HepG2 (cell line): Measurements from ENCODE around the gene CRK. TPM values are rescaled to one million over a fixed set of nuclear protein-coding genes. Genes with fewer than 3 reads are reported as not detected.

Experiments
- ATAC-seq: fragments of 200-7000 bp; cut with Tn5 transposase; 3 replicates; pipeline ENCODE4 v1.9.1; 2020; ENCODE audit warnings: mild to moderate bottlenecking, moderate library complexity
- Bru-seq: library from RNA; stranded (reverse); fragments of 400-500 nt; gene quantifications from one replicate; lab custom pipeline; 2021; lab: Mats Ljungman, UMichigan
- BruChase-seq, 2 experiments: library from RNA; stranded (reverse); fragments of 400-500 nt; gene quantifications; one replicate each; lab custom pipeline; 2021; lab: Mats Ljungman, UMichigan
- BruUV-seq: library from RNA; stranded (reverse); fragments of 400-500 nt; replicated peaks from 2 replicates; lab custom pipeline; 2021; lab: Mats Ljungman, UMichigan
- CTCF ChIA-PET: fragments of 300-600 bp; formaldehyde crosslinking; extraction: SDS; loops from one replicate; lab custom pipeline; 2021; ENCODE audit warnings: low total read pairs, inconsistent platforms, low intra/inter-chr PET ratio; lab: Yijun Ruan, JAX
- POLR2A ChIA-PET: fragments of 350-600 bp; sonication (Branson Sonifier 250); formaldehyde crosslinking; loops from one replicate; lab custom pipeline; 2020; ENCODE audit warnings: antibody characterized with exemption, inconsistent platforms; lab: Yijun Ruan, JAX
- DNase-seq: peaks from one replicate; pipeline ENCODE4 v3.0.0-alpha.2; 2015; ENCODE audit warnings: low spot score
- FAIRE-seq: peaks from 3 replicates; lab custom pipeline; 2011; peaks lifted over from hg19 to GRCh38; lab: Jason Lieb, UNC
- H2AFZ ChIP-seq: one replicate; pipeline ENCODE4 v1.6.1; 2011; ENCODE audit warnings: low read length, inconsistent platforms
- H3K27ac ChIP-seq: fragments of 300-600 bp; 3 replicates; pipeline ENCODE4 v1.8.0; 2011; ENCODE audit warnings: mixed run types, mild to moderate bottlenecking, mixed read lengths, low read length, inconsistent platforms; ENCODE audit not compliant: insufficient read depth; ENCODE audit errors: extremely low read length
- H3K27me3 ChIP-seq, 2 experiments: fragments of 200-600 bp in 1 of 2; 2 replicates in 1 of 2; 3 replicates in 1 of 2; pipeline versions ENCODE4 v1.6.0 to v1.8.0; 2011; ENCODE audit warnings: low read length in 2 of 2, mild to moderate bottlenecking in 2 of 2, moderate library complexity in 2 of 2, inconsistent platforms in 1 of 2; ENCODE audit not compliant: insufficient read depth in 2 of 2, control insufficient read depth in 1 of 2
- H3K36me3 ChIP-seq, 2 experiments: fragments of 200-600 bp in 1 of 2; replicated peaks in 1 of 2; 2 replicates in 1 of 2; 3 replicates in 1 of 2; pipeline versions ENCODE4 v1.5.1 to v1.8.0; 2011; ENCODE audit warnings: low read length in 2 of 2, inconsistent platforms in 1 of 2; ENCODE audit not compliant: insufficient read depth in 2 of 2, control insufficient read depth in 1 of 2
- H3K4me1 ChIP-seq: 2 replicates; pipeline ENCODE4 v1.5.1; 2012; ENCODE audit warnings: low read length, inconsistent platforms; ENCODE audit not compliant: insufficient read depth
- H3K4me2 ChIP-seq: 2 replicates; pipeline ENCODE4 v1.6.0; 2011; ENCODE audit warnings: low read depth, low read length, inconsistent platforms
- H3K4me3 ChIP-seq, 3 experiments: fragments of 200-600 bp in 1 of 3; sonication (generic), shearing (Covaris generic) in 1 of 3; replicated peaks in 1 of 3; 2 replicates each; pipeline ENCODE4 v1.5.1; 2011 to 2016; ENCODE audit warnings: low read length in 3 of 3, inconsistent platforms in 2 of 3, low read depth in 2 of 3, mild to moderate bottlenecking in 2 of 3, control low read depth in 1 of 3, mixed read lengths in 1 of 3; ENCODE audit not compliant: insufficient read depth in 1 of 3
- H3K79me2 ChIP-seq: one replicate; pipeline ENCODE4 v1.6.1; 2011; ENCODE audit warnings: low read length, inconsistent platforms; ENCODE audit not compliant: insufficient read depth
- H3K9ac ChIP-seq: 2 replicates; pipeline ENCODE4 v1.6.0; 2011; ENCODE audit warnings: mild to moderate bottlenecking, low read depth, low read length, inconsistent platforms; ENCODE audit not compliant: insufficient read depth
- H3K9me3 ChIP-seq: 2 replicates; pipeline ENCODE4 v1.5.1; 2012; ENCODE audit warnings: mild to moderate bottlenecking, low read length
- H4K20me1 ChIP-seq: 2 replicates; pipeline ENCODE4 v1.6.0; 2011; ENCODE audit warnings: inconsistent platforms, mild to moderate bottlenecking, low read length, moderate library complexity; ENCODE audit not compliant: insufficient read depth
- ARNT2 ChIP-seq: sonication (generic); formaldehyde crosslinking; IDR thresholded peaks from 2 replicates; pipeline ENCODE4 v1.8.0; 2022; ENCODE audit warnings: mild to moderate bottlenecking, low read depth, missing genetic modification reagents, moderate library complexity
- ATF2 ChIP-seq: sonication (generic); formaldehyde crosslinking; IDR thresholded peaks from 2 replicates; pipeline ENCODE4 v1.4.0; 2020; ENCODE audit warnings: missing genetic modification reagents
- CAMTA2 ChIP-seq: sonication (generic); formaldehyde crosslinking; IDR thresholded peaks from 2 replicates; pipeline ENCODE4 v1.4.0; 2020; ENCODE audit warnings: mild to moderate bottlenecking, missing genetic modification reagents, borderline replicate concordance
- CBX5 ChIP-seq: sonication (generic); formaldehyde crosslinking; IDR thresholded peaks from 2 replicates; pipeline ENCODE4 v1.4.0; 2020; ENCODE audit warnings: missing genetic modification reagents, borderline replicate concordance
- ELF1 ChIP-seq: sonication (generic); formaldehyde crosslinking; IDR thresholded peaks from 2 replicates; pipeline ENCODE4 v1.4.0; 2020; ENCODE audit warnings: missing genetic modification reagents
- NR2F6 ChIP-seq, 2 experiments: IDR thresholded peaks; 2 replicates each; pipeline ENCODE4 v1.6.1; 2016; ENCODE audit warnings: antibody characterized with exemption in 1 of 2, mild to moderate bottlenecking in 1 of 2
- SAP130 ChIP-seq: IDR thresholded peaks from 2 replicates; pipeline ENCODE4 v1.6.1; 2016; ENCODE audit warnings: low read depth
- SETDB1 ChIP-seq: sonication (generic); formaldehyde crosslinking; IDR thresholded peaks from 2 replicates; pipeline ENCODE4 v1.5.1; 2020; ENCODE audit warnings: missing genetic modification reagents, mild to moderate bottlenecking, borderline replicate concordance
- SNAI1 ChIP-seq: sonication (generic); formaldehyde crosslinking; IDR thresholded peaks from 2 replicates; pipeline ENCODE4 v1.5.0; 2020; ENCODE audit warnings: mild to moderate bottlenecking, missing genetic modification reagents, borderline replicate concordance
- XRCC5 ChIP-seq: fragments of 200-400 bp; formaldehyde crosslinking; optimal IDR thresholded peaks from 2 replicates; pipeline ENCODE3; 2017; ENCODE audit warnings: mild to moderate bottlenecking, low read length
- ZBTB8A ChIP-seq: sonication (generic); formaldehyde crosslinking; IDR thresholded peaks from 2 replicates; pipeline ENCODE4 v1.4.0; 2020; ENCODE audit warnings: mild to moderate bottlenecking, low read depth, missing genetic modification reagents, borderline replicate concordance
- ZNF558 ChIP-seq: sonication (generic); formaldehyde crosslinking; IDR thresholded peaks from 2 replicates; pipeline ENCODE4 v1.9.0; 2022; ENCODE audit warnings: mild to moderate bottlenecking, missing genetic modification reagents, borderline replicate concordance
- WGBS: methylation state at CpG from one replicate; pipeline ENCODE4 v1.1.6; 2017; ENCODE audit warnings: low lambda C conversion rate; 5-methylcytosine and 5-hydroxymethylcytosine counted together
- in situ Hi-C: cut with HindIII; loops from 2 replicates; pipeline ENCODE4 v1.10.0; 2017; ENCODE audit warnings: low pct_unique_long_range_greater_than_20kb; ENCODE audit not compliant: extremely low pct_ligation_motif_present
- intact Hi-C: fragments of 100-400 bp; cut with micrococcal nuclease; formaldehyde crosslinking; loops from one replicate; pipeline ENCODE4 v1.10.0; 2022; ENCODE audit not compliant: unreplicated experiment
- long read RNA-seq, 2 experiments: library from RNA in 1 of 2; library from polyadenylated mRNA in 1 of 2; stranded (forward) in 1 of 2; unstranded in 1 of 2; transcript quantifications; one replicate each; pipeline ENCODE4 v2.0.0, GENCODE V29; 2019 to 2022
- polyA minus RNA-seq, 3 experiments: library from RNA; depleted of rRNA, polyadenylated mRNA; stranded (reverse); fragments of >200 nt; gene quantifications; 2 replicates each; pipeline ENCODE4 v1.2.3, GENCODE V29; 2011; ENCODE audit warnings: low replicate concordance in 1 of 3
- polyA plus RNA-seq, 8 experiments: library from polyadenylated mRNA; depleted of rRNA in 3 of 8; stranded (reverse) in 7 of 8; unstranded in 1 of 8; fragments of >200 nt; fragmentation: Illumina TruSeq in 4 of 8; extraction: Trizol in 4 of 8; gene quantifications; 2 replicates each; pipeline versions ENCODE4 v1.2.1 to v1.2.3, GENCODE V29; 2011 to 2016; ENCODE audit warnings: low read depth in 4 of 8, missing spikeins in 1 of 8, mixed read lengths in 1 of 8; ENCODE audit not compliant: insufficient read depth in 1 of 8
- total RNA-seq, 5 experiments: library from RNA; depleted of rRNA; stranded (reverse); fragments of >200 nt; fragmentation: Illumina TruSeq; extraction: Trizol; gene quantifications; 2 replicates each; pipeline ENCODE4 v1.2.3, GENCODE V29; 2016; ENCODE audit warnings: low read depth in 1 of 5
- TF ChIP-seq, protein P1 (sequence below): sonication (generic); formaldehyde crosslinking; IDR thresholded peaks from 2 replicates; pipeline ENCODE4 v1.4.0; 2020; ENCODE audit warnings: mild to moderate bottlenecking, missing genetic modification reagents

Gene CRK
- total RNA-seq (2016; rRNA removed; fragmentation: Illumina TruSeq; extraction: Trizol): 54.2 and 66.2 TPM in 2 replicates
- 6.4 and 7.7 TPM in 2 replicates for total RNA-seq (2016; cell fraction: cytosol; rRNA removed; fragmentation: Illumina TruSeq; extraction: Trizol; ENCODE audit: low read depth)
- total RNA-seq (2016; cell fraction: insoluble cytoplasmic fraction; rRNA removed; fragmentation: Illumina TruSeq; extraction: Trizol): 55.2 and 65.5 TPM in 2 replicates
- 35.0 and 35.8 TPM in 2 replicates for total RNA-seq (2016; cell fraction: membrane; rRNA removed; fragmentation: Illumina TruSeq; extraction: Trizol)
- 21.6 and 23.7 TPM in 2 replicates for total RNA-seq (2016; cell fraction: nucleus; rRNA removed; fragmentation: Illumina TruSeq; extraction: Trizol)
- 42.3 and 47.4 TPM in 2 replicates for polyA plus RNA-seq (2011; rRNA removed)
- polyA plus RNA-seq (2011; cell fraction: cytosol; rRNA removed): 32.4 and 45.6 TPM in 2 replicates
- polyA plus RNA-seq (2011; cell fraction: nucleus; rRNA removed): 7.9 and 11.0 TPM in 2 replicates
- polyA plus RNA-seq (2012): 27.3 and 28.9 TPM in 2 replicates
- polyA plus RNA-seq (2016; cell fraction: cytosol; fragmentation: Illumina TruSeq; extraction: Trizol; ENCODE audit: low read depth): 3.5 and 3.6 TPM in 2 replicates
- 56.6 and 59.0 TPM in 2 replicates for polyA plus RNA-seq (2016; cell fraction: insoluble cytoplasmic fraction; fragmentation: Illumina TruSeq; extraction: Trizol; ENCODE audit: low read depth)
- polyA plus RNA-seq (2016; cell fraction: membrane; fragmentation: Illumina TruSeq; extraction: Trizol; ENCODE audit: low read depth): 19.4 and 19.8 TPM in 2 replicates
- 30.2 and 30.5 TPM in 2 replicates for polyA plus RNA-seq (2016; cell fraction: nucleus; fragmentation: Illumina TruSeq; extraction: Trizol; ENCODE audit: insufficient read depth, low read depth)
- polyA minus RNA-seq (2011; rRNA and poly(A)+ RNA removed; ENCODE audit: low replicate concordance): 31.9 and 49.0 TPM in 2 replicates
- polyA minus RNA-seq (2011; cell fraction: cytosol; rRNA and poly(A)+ RNA removed): 31.0 and 34.3 TPM in 2 replicates
- 13.8 and 19.4 TPM in 2 replicates for polyA minus RNA-seq (2011; cell fraction: nucleus; rRNA and poly(A)+ RNA removed)
- Bru-seq, nascent RNA: percentile 78 among the genes with signal in this experiment
- percentile 91 among the genes with signal in this experiment for BruChase-seq, experiment 1, labeled RNA remaining after a 6-hour chase
- BruChase-seq, experiment 2, labeled RNA remaining after a 2-hour chase: percentile 88 among the genes with signal in this experiment
- long read RNA-seq, experiment 1, transcript CRK-202 (3 exons, 3,675 nt): major isoform, 10 of 28 reads
- long read RNA-seq, experiment 1, transcript CRK-201 (3 exons, 3,880 nt): major isoform, 10 of 28 reads
- long read RNA-seq, experiment 1, partial matches to known transcripts: 4 of 28 reads
- long read RNA-seq, experiment 1, other reads (novel, unspliced or antisense): 4 of 28 reads
- long read RNA-seq, experiment 2, transcript CRK-201 (3 exons, 3,880 nt): major isoform, 11 of 67 reads
- long read RNA-seq, experiment 2, partial matches to known transcripts: 3 of 67 reads
- long read RNA-seq, experiment 2, other reads (novel, unspliced or antisense): 50 of 67 reads

GRCh38 chr17:1455797-1456599 is at the start of gene CRK:
Gene CRK, minus strand, starts transcription at chr17:1456232. Its CDS starts 115 bp downstream, at chr17:1456117.
- ChIA-PET POLR2A (interaction anchor here (0.8 to 3.0 kb wide), 13 partner anchors 12 to 373 kb away, joined by 3 to 21 read pairs (median 4); partner anchors contain the start of genes INPP5K, MYO1C, SMYD4 and YWHAE), CTCF (interaction anchor here (2.3 kb wide), 1 partner anchor 59 kb away, joined by 7 read pairs; no protein-coding TSS in a partner anchor)
- H3K9me3 ChIP-seq: no peaks in the 10 kb centered on the region
- intact Hi-C loops: loop anchor here (1.0 kb wide), 2 partner anchors 35 to 59 kb away; no protein-coding TSS in a partner anchor
- no TSS peak for BruUV-seq
- in situ Hi-C loops: no loop called here
- peak within 1 kb of the TSS; percentile 99 for H3K27ac ChIP-seq
- H3K4me3 ChIP-seq: peak within 1 kb of the TSS; percentile 89 to 99 (median 98)
- FAIRE-seq (peak; percentile 59), ATAC-seq (peak; percentile 81), DNase-seq (peak; percentile 89)
- no peaks in the 10 kb centered on the region; a peak in 1 of 5 replicates for H3K27me3 ChIP-seq
- no peak within 1 kb of the TSS for H2AFZ ChIP-seq
- H3K36me3 ChIP-seq: no peaks in the 10 kb centered on the region
- peak within 1 kb of the TSS; percentile 85 for H3K4me2 ChIP-seq
- WGBS: under 1% methylated on average over 24 of the region's 93 CpGs
- H4K20me1 ChIP-seq: peaks cover 13% of the 10 kb centered on the region; the same call in 1 of the 2 replicates
- H3K4me1 ChIP-seq: peaks cover 50% of the 10 kb centered on the region
- H3K9ac ChIP-seq: peak within 1 kb of the TSS; percentile 98
- H3K79me2 ChIP-seq: peaks cover 49% of the 10 kb centered on the region
- TF ChIP-seq NR2F6 (IDR thresholded peaks at IDR 0.05) (no peak), NR2F6 (CRISPR knock-in tag; IDR thresholded peaks at IDR 0.05) (peak; percentile 7; the same call in 1 of the 2 replicates), SAP130 (CRISPR knock-in tag) (peak; percentile 50; the same call in 1 of the 2 replicates), SETDB1 (CRISPR knock-in tag) (no peak), CBX5 (no peak), XRCC5 (no peak), ZBTB8A (CRISPR knock-in tag) (no peak; the same call in 1 of the 2 replicates), CAMTA2 (CRISPR knock-in tag) (no peak), SNAI1 (CRISPR knock-in tag) (no peak), ARNT2 (CRISPR knock-in tag) (peak; percentile 74; the same call in 1 of the 2 replicates), ATF2 (CRISPR knock-in tag) (peak; percentile 63; the same call in 1 of the 2 replicates), ELF1 (CRISPR knock-in tag) (peak; percentile 52; the same call in 1 of the 2 replicates), ZNF558 (no peak)
- TF ChIP-seq, protein P1, sequence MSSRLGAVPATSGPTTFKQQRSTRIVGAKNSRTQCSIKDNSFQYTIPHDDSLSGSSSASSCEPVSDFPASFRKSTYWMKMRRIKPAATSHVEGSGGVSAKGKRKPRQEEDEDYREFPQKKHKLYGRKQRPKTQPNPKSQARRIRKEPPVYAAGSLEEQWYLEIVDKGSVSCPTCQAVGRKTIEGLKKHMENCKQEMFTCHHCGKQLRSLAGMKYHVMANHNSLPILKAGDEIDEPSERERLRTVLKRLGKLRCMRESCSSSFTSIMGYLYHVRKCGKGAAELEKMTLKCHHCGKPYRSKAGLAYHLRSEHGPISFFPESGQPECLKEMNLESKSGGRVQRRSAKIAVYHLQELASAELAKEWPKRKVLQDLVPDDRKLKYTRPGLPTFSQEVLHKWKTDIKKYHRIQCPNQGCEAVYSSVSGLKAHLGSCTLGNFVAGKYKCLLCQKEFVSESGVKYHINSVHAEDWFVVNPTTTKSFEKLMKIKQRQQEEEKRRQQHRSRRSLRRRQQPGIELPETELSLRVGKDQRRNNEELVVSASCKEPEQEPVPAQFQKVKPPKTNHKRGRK: no peak
